Transverse colon (tissue), 4 donors: ENCODE results near the gene L3HYPDH. TPM values are rescaled to one million over a fixed set of nuclear protein-coding genes. Genes with fewer than 3 reads are reported as not detected.

Experiments
- DNase-seq: peaks from one replicate; pipeline ENCODE4 v3.0.0-alpha.2; 2019
- H3K27ac ChIP-seq, 4 donors: fragments of 200-600 bp; sonication (generic); 2 replicates each; pipeline ENCODE4 v1.5.1; 2016 to 2018; ENCODE audit warnings: inconsistent platforms in 4 of 4
- H3K27me3 ChIP-seq: fragments of 200-600 bp; sonication (generic); 2 replicates; pipeline ENCODE4 v1.5.1; 2017; ENCODE audit warnings: inconsistent platforms
- H3K36me3 ChIP-seq, 4 donors: fragments of 200-600 bp; sonication (generic); 2 replicates each; pipeline ENCODE4 v1.5.1; 2017 to 2019; ENCODE audit warnings: inconsistent platforms in 4 of 4
- H3K4me1 ChIP-seq, 4 donors: fragments of 200-600 bp; sonication (generic); 2 replicates each; pipeline ENCODE4 v1.5.1; 2017 to 2020; ENCODE audit warnings: inconsistent platforms in 4 of 4
- H3K4me3 ChIP-seq, 4 donors: fragments of 200-600 bp; sonication (generic); 1 replicate in 1 of 4; 2 replicates in 3 of 4; pipeline versions ENCODE4 v1.5.1 to v1.6.1; 2017 to 2019; ENCODE audit warnings: inconsistent platforms in 4 of 4
- H3K9me3 ChIP-seq, 2 donors: fragments of 200-600 bp; sonication (generic); 2 replicates each; pipeline ENCODE4 v1.5.1; 2017 to 2019; ENCODE audit warnings: inconsistent platforms in 2 of 2
- EP300 ChIP-seq: sonication (generic); formaldehyde crosslinking; IDR thresholded peaks from one replicate; pipeline ENCODE4 v1.6.1; 2017; ENCODE audit warnings: antibody characterized with exemption, low read depth
- POLR2A ChIP-seq: fragments of 450-650 bp; IDR thresholded peaks from one replicate; pipeline ENCODE4 v1.6.1; 2016; ENCODE audit warnings: antibody characterized with exemption, mild to moderate bottlenecking, moderate library complexity
- POLR2AphosphoS5 ChIP-seq, 3 donors: sonication (generic); formaldehyde crosslinking; IDR thresholded peaks; one replicate each; pipeline ENCODE4 v1.6.1; 2016; ENCODE audit warnings: antibody characterized with exemption in 3 of 3
- WGBS, 2 donors: methylation state at CpG; one replicate each; pipeline ENCODE4 v1.1.5; 2018; ENCODE audit warnings: low coverage in 1 of 2; 5-methylcytosine and 5-hydroxymethylcytosine counted together
- in situ Hi-C, 4 donors: fragments of 200-750 bp; cut with MboI; loops; one replicate each; pipeline versions ENCODE4 v1.15.0 to v1.15.1; 2017; ENCODE audit warnings: low sequenced_read_pairs in 3 of 4, low pct_ligation_motif_present in 1 of 4, low pct_unique_long_range_greater_than_20kb in 1 of 4
- intact Hi-C: fragments of 100-400 bp; cut with DNase I; formaldehyde crosslinking; loops from one replicate; pipeline ENCODE4 v1.15.1; 2023; ENCODE audit warnings: low total_unique reads
- total RNA-seq, 4 donors: library from RNA; depleted of rRNA; stranded (reverse); fragments of >200 nt; gene quantifications; one replicate each; pipeline ENCODE4 v1.1.0, GENCODE V29; 2016
- TF ChIP-seq, protein P1 (sequence below), 5 experiments: fragments of 200-600 bp in 3 of 5; fragments of 450-650 bp in 2 of 5; sonication (generic) in 3 of 5; IDR thresholded peaks; 1 replicate in 2 of 5; 2 replicates in 3 of 5; pipeline ENCODE4 v1.5.1; 2016 to 2017; ENCODE audit warnings: antibody characterized with exemption in 5 of 5, inconsistent platforms in 3 of 5, mild to moderate bottlenecking in 2 of 5, moderate library complexity in 1 of 5

The L3HYPDH gene
- total RNA-seq, 4 donors from 2014 or later: 16.1 to 125 (median 37.6) TPM

DNA sequence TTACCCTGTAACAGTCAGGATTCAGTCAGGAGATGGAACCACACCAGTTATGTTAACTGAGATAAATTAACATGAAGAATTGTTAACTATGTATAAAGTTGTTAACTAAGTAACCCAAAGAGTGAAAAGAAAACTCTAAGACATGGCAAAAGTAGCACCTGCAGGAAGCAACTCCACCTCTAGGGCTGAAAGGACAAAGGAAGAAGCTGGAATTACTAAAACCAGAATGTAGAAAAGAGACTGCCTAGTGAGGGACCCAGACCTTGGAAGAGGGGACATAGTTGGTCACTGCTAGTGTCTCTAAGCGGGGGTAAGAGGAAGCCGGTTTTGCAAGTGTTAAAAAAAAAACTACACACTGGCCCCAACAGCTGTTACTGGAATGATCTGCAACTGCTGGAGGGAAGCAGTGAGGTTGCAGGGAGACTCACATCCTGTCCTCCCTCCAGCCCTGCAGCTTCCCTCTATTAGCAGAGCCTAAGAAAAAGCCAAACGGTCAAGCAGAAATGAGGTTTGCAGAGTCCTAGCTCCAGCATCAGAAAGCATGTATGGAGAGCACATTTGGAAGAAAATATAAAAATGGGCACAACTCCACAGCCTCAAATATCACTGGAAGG lies 58.8 kb downstream of the L3HYPDH start:
- no peak overlapping the region for H3K4me3 ChIP-seq
- DNase-seq: no peak
- 58 to 67% methylated on average over 2 to 3 of the region's 3 CpGs for WGBS, 2 donors
- H3K27me3 ChIP-seq: no peaks in the 10 kb centered on the region
- peaks cover 0 to 21% (median 7%) of the 10 kb centered on the region in 4 donors for H3K4me1 ChIP-seq
- no peaks in the 10 kb centered on the region for H3K36me3 ChIP-seq
- H3K9me3 ChIP-seq: no peaks in the 10 kb centered on the region
- in situ Hi-C loops: no loop called here
- peak overlapping the region in 1 of 4 donors; percentile 59 for H3K27ac ChIP-seq
- no peak for TF ChIP-seq POLR2A
- TF ChIP-seq POLR2AphosphoS5 (IDR thresholded peaks at IDR 0.05): no peak
- TF ChIP-seq, protein P1, sequence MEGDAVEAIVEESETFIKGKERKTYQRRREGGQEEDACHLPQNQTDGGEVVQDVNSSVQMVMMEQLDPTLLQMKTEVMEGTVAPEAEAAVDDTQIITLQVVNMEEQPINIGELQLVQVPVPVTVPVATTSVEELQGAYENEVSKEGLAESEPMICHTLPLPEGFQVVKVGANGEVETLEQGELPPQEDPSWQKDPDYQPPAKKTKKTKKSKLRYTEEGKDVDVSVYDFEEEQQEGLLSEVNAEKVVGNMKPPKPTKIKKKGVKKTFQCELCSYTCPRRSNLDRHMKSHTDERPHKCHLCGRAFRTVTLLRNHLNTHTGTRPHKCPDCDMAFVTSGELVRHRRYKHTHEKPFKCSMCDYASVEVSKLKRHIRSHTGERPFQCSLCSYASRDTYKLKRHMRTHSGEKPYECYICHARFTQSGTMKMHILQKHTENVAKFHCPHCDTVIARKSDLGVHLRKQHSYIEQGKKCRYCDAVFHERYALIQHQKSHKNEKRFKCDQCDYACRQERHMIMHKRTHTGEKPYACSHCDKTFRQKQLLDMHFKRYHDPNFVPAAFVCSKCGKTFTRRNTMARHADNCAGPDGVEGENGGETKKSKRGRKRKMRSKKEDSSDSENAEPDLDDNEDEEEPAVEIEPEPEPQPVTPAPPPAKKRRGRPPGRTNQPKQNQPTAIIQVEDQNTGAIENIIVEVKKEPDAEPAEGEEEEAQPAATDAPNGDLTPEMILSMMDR (IDR thresholded peaks at IDR 0.05): no peak
- no peak for TF ChIP-seq EP300
- intact Hi-C loops: no loop called here

DNA sequence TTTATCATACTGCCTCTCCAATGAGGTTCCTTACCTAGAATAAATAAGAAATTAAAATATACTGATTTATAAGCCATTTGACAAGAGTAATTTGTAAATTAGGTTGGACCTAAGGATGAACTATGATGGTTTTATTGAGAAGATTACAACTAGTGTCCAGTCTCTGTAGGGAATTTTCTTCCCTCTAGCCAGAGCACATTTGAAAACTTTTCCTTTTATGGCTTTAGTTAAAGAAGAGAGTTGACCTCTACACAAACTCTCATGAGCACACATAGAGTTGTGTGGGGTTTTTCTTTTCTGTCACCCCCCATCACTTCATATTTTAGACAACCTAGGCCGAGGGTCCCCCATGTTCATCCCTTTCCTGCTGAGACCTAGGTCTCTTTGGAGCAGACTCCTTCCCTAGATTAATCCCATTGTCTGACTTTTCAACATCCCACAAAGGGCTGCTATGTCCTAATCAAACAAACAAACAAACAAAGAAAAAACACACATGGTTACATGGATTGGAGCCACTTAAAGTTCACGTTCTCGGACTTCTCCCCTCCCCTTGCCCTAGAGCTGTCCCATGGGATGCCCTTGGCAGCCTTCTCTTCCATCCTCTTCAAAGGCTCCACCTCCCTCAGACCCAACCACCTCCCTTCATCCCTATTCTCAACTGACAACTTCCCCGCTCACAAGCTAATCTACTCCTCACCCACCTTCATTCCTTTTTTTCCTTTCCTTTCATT lies 59.7 kb downstream of the L3HYPDH start:
- H3K27me3 ChIP-seq: no peaks in the 10 kb centered on the region
- DNase-seq: no peak
- peak overlapping the region in 1 of 4 donors; percentile 59 for H3K27ac ChIP-seq
- H3K4me1 ChIP-seq: peaks cover 0 to 24% (median 9%) of the 10 kb centered on the region in 4 donors
- intact Hi-C loops: no loop called here
- in situ Hi-C loops: no loop called here
- 70 to 83% methylated on average over 3 to 4 of the region's 4 CpGs for whole genome bisulfite sequencing, 2 donors
- H3K4me3 ChIP-seq: no peak overlapping the region
- H3K9me3 ChIP-seq: no peaks in the 10 kb centered on the region
- TF ChIP-seq, protein P1 (IDR thresholded peaks at IDR 0.05): no peak
- no peak for TF ChIP-seq POLR2AphosphoS5 (IDR thresholded peaks at IDR 0.05)
- no peak for TF ChIP-seq POLR2A
- TF ChIP-seq EP300: no peak
- no peaks in the 10 kb centered on the region for H3K36me3 ChIP-seq

Other genes starting within 250 kb of the L3HYPDH start
- gene GPR135, start 19.0 kb downstream of the L3HYPDH start, total RNA-seq: 1 to 10 TPM in 3 of 4 donors, not detected in 1; 1.5 to 7.4 (median 5.2) TPM
- 10 to 100 TPM; 12.9 to 66.8 (median 36.0) TPM for gene JKAMP, start 109 bp upstream of the L3HYPDH start, total RNA-seq
- gene CCDC175, start 92.4 kb upstream of the L3HYPDH start, total RNA-seq: under 1 TPM in 2 of 4 donors, not detected in 2; 0.27 to 0.95 TPM